ENCODE data around the gene SETD3. TPM values are rescaled to one million over a fixed set of nuclear protein-coding genes. Genes with fewer than 3 reads are reported as not detected.
"Not testable (repeated sequence)": the region's sequence is repeated elsewhere in the genome, so short reads cannot be mapped to it uniquely, and the experiment has no call there.

Gene SETD3
- total RNA-seq, 2 donors from 2014 or later, result 84.2 to 114 TPM

DNA sequence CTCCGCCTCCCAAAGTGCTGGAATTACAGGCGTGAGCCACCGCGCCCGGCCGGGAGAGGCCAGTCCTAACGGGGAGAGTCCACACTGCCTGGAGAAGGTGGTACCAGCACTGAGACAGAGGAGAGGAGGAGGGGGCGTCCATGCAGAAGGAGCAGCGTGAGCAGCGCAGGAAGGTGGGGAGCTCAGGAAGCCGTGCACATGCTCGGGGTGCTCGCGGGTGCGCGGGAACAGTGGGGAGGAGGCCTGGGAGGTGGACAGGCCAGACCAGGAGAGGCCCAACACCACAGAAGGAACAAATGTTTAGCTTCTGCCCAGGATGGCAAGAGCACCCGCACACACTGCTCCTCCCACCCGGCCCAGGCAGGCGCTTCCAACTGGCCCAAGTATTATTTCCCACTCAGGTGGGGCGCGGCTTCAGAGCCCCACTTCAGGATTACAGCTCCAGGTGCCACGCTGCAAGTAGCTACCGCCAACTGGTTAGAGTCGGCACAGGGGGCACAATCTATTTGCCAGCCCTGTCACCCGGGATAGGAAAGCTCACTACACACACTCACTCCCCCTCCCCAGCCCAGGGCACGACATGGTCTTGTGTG lies 127.9 kb downstream of the SETD3 start:
- Histone ChIP-seq H3K36me3 (no peaks in the 10 kb centered on the region), H3K4me1 (no peaks in the 10 kb centered on the region), H3K27ac (no peak overlapping the region), H3K27me3 (no peaks in the 10 kb centered on the region), H3K9me3 (no peaks in the 10 kb centered on the region), H3K4me3 (no peak overlapping the region)
- no peak for DNase-seq (ENCODE audit: low spot score)
- TF ChIP-seq, protein P1, sequence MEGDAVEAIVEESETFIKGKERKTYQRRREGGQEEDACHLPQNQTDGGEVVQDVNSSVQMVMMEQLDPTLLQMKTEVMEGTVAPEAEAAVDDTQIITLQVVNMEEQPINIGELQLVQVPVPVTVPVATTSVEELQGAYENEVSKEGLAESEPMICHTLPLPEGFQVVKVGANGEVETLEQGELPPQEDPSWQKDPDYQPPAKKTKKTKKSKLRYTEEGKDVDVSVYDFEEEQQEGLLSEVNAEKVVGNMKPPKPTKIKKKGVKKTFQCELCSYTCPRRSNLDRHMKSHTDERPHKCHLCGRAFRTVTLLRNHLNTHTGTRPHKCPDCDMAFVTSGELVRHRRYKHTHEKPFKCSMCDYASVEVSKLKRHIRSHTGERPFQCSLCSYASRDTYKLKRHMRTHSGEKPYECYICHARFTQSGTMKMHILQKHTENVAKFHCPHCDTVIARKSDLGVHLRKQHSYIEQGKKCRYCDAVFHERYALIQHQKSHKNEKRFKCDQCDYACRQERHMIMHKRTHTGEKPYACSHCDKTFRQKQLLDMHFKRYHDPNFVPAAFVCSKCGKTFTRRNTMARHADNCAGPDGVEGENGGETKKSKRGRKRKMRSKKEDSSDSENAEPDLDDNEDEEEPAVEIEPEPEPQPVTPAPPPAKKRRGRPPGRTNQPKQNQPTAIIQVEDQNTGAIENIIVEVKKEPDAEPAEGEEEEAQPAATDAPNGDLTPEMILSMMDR (IDR thresholded peaks at IDR 0.05), result no peak

GRCh38 chr14:99351166-99352007 lies 129.3 kb downstream of the SETD3 start:
- no peaks in the 10 kb centered on the region for H3K4me1 ChIP-seq
- DNase-seq (ENCODE audit: low spot score), result no peak
- H3K27me3 ChIP-seq, result no peaks in the 10 kb centered on the region
- no peak overlapping the region for H3K4me3 ChIP-seq
- TF ChIP-seq, protein P1 (IDR thresholded peaks at IDR 0.05), result no peak
- H3K9me3 ChIP-seq, result no peaks in the 10 kb centered on the region
- no peak overlapping the region for H3K27ac ChIP-seq
- H3K36me3 ChIP-seq, result no peaks in the 10 kb centered on the region

- no peak for DNase-seq (ENCODE audit: low spot score)
- no peaks in the 10 kb centered on the region for H3K36me3 ChIP-seq
- H3K27ac ChIP-seq, result no peak overlapping the region
- H3K4me1 ChIP-seq, result no peaks in the 10 kb centered on the region
- TF ChIP-seq, protein P1 (IDR thresholded peaks at IDR 0.05), result no peak
- H3K4me3 ChIP-seq, result no peak overlapping the region
- H3K27me3 ChIP-seq, result no peaks in the 10 kb centered on the region
- no peaks in the 10 kb centered on the region for H3K9me3 ChIP-seq
These were observed 129.9 kb downstream of the SETD3 start for GRCh38 chr14:99350751-99351150.

DNA sequence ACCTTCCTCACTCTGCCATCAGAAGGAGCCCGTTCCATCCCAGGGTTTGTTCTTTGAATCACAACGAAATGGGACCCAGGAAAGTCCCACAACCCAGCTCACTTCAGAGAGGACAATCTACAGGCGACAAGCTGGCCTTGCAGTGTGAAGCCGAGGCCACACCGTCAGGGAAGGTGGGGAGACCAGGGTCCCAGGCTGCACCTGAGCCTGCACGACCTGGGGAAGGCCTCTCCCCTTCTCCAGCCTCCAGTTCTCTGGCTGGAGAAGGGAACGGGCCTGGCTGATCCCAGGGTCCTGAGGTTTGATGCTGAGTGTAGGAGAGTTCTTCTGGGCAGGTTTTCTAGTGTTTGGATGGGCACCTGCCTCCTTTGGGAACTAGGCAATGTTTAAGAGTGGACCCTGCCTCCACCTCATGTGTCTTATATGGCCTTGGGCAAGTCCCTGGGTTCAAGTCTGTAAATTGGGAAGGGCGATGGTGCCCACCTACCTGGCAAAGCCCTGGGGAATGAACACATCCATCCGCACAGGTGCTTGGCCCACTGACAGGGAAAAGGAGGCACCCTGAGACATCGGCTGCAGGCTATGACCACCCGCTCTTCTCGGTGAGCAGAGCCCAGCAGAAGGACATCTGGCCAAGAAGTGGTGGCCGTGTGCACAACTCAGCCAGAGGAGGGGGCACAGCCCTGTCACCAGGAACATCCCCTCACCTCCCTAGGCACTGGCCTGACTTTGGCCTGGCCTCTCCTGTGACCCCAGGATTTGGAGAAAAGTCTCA lies 130.8 kb downstream of the SETD3 start:
- TF ChIP-seq, protein P1 (IDR thresholded peaks at IDR 0.05), result no peak
- H3K27ac ChIP-seq, result no peak overlapping the region
- no peaks in the 10 kb centered on the region for H3K36me3 ChIP-seq
- no peak for DNase-seq (ENCODE audit: low spot score)
- no peaks in the 10 kb centered on the region for H3K27me3 ChIP-seq
- H3K4me1 ChIP-seq, result no peaks in the 10 kb centered on the region
- H3K4me3 ChIP-seq, result no peak overlapping the region
- no peaks in the 10 kb centered on the region for H3K9me3 ChIP-seq

GRCh38 chr14:99348816-99349614 lies 131.6 kb downstream of the SETD3 start:
- no peaks in the 10 kb centered on the region for H3K36me3 ChIP-seq
- H3K9me3 ChIP-seq, result no peaks in the 10 kb centered on the region
- no peaks in the 10 kb centered on the region for H3K4me1 ChIP-seq
- TF ChIP-seq, protein P1 (IDR thresholded peaks at IDR 0.05), result no peak
- H3K27me3 ChIP-seq, result no peaks in the 10 kb centered on the region
- no peak for DNase-seq (ENCODE audit: low spot score)
- H3K4me3 ChIP-seq, result no peak overlapping the region
- no peak overlapping the region for H3K27ac ChIP-seq

DNA sequence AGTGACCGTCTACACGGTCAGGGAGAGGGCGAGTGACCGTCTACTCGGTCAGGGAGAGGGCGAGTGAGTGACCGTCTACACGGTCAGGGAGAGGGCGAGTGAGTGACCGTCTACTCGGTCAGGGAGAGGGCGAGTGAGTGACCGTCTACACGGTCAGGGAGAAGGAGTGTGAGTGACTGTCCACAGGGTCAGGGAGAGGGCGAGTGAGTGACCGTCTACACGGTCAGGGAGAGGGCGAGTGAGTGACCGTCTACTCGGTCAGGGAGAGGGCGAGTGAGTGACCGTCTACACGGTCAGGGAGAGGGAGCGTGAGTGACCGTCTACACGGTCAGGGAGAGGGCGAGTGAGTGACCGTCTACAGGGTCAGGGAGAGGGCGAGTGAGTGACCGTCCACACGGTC lies 132.4 kb downstream of the SETD3 start:
- not testable (repeated sequence) for H3K9me3 ChIP-seq; H3K36me3 ChIP-seq; H3K27me3 ChIP-seq; H3K27ac ChIP-seq; DNase-seq (ENCODE audit: low spot score); H3K4me1 ChIP-seq; H3K4me3 ChIP-seq
